ENCODE results near the gene DPF3. TPM values are rescaled to one million over a fixed set of nuclear protein-coding genes. Genes with fewer than 3 reads are reported as not detected.
A peak's percentile ranks its signal among the peaks of the same experiment; 100 is the strongest.

DPF3 gene
- total RNA-seq, 1 experiment from 2014 or later = 6.4 TPM

GRCh38 chr14:72742838-72743195, 151.1 kb downstream of the DPF3 start:
- DNase-seq (ENCODE audit: low read depth) = no peak

GRCh38 chr14:72742118-72742837, 151.6 kb downstream of the DPF3 start:
- DNase-seq (ENCODE audit: low read depth) = no peak

- DNase-seq (ENCODE audit: low read depth) = no peak
Observed at GRCh38 chr14:72741826-72742117, 152.1 kb downstream of the DPF3 start.

GRCh38 chr14:72740966-72741825, 152.7 kb downstream of the DPF3 start:
- no peak for DNase-seq (ENCODE audit: low read depth)

- DNase-seq (ENCODE audit: low read depth) = no peak
Observed at GRCh38 chr14:72740504-72740961, 153.4 kb downstream of the DPF3 start.

- no peak for DNase-seq (ENCODE audit: low read depth)
Observed at GRCh38 chr14:72739446-72740405, 154.2 kb downstream of the DPF3 start.

GRCh38 chr14:72738161-72738611, 155.7 kb downstream of the DPF3 start:
- no peak for DNase-seq (ENCODE audit: low read depth)

- no peak for DNase-seq (ENCODE audit: low read depth)
Observed at GRCh38 chr14:72737560-72737943, 156.3 kb downstream of the DPF3 start.

- no peak for DNase-seq (ENCODE audit: low read depth)
Observed at GRCh38 chr14:72736786-72737559, 156.9 kb downstream of the DPF3 start.

- DNase-seq (ENCODE audit: low read depth) = peak; percentile 19
Observed at GRCh38 chr14:72736308-72736707, 157.6 kb downstream of the DPF3 start.

GRCh38 chr14:72732022-72732780, 161.7 kb downstream of the DPF3 start:
- DNase-seq (ENCODE audit: low read depth) = no peak

- no peak for DNase-seq (ENCODE audit: low read depth)
Observed at GRCh38 chr14:72731252-72732020, 162.5 kb downstream of the DPF3 start.

GRCh38 chr14:72730468-72730867, 163.4 kb downstream of the DPF3 start:
- DNase-seq (ENCODE audit: low read depth) = no peak

GRCh38 chr14:72726444-72726843, 167.5 kb downstream of the DPF3 start:
- no peak for DNase-seq (ENCODE audit: low read depth)

- no peak for DNase-seq (ENCODE audit: low read depth)
Observed at GRCh38 chr14:72723858-72724530, 169.9 kb downstream of the DPF3 start.

GRCh38 chr14:72722201-72722785, 171.6 kb downstream of the DPF3 start:
- no peak for DNase-seq (ENCODE audit: low read depth)

GRCh38 chr14:72721083-72721482, 172.8 kb downstream of the DPF3 start:
- no peak for DNase-seq (ENCODE audit: low read depth)

- no peak for DNase-seq (ENCODE audit: low read depth)
Observed at GRCh38 chr14:72717220-72717619, 176.7 kb downstream of the DPF3 start.

GRCh38 chr14:72716476-72716875, 177.4 kb downstream of the DPF3 start:
- peak; percentile 21 for DNase-seq (ENCODE audit: low read depth)

All from Daoy (cell line).